Skeletal muscle tissue (tissue), 4 donors: ENCODE data around the gene FRYL. TPM values are rescaled to one million over a fixed set of nuclear protein-coding genes. Genes with fewer than 3 reads are reported as not detected.
"Not testable (repeated sequence)": the region's sequence is repeated elsewhere in the genome, so short reads cannot be mapped to it uniquely, and the experiment has no call there.

Experiments
- H3K27ac ChIP-seq: one replicate; pipeline ENCODE4 v1.7.0; 2013; ENCODE audit warnings: mild to moderate bottlenecking, low read depth, low read length, inconsistent platforms
- H3K27me3 ChIP-seq, 3 donors: one replicate each; pipeline ENCODE4 v1.7.0; 2013; ENCODE audit warnings: low read length in 3 of 3; ENCODE audit not compliant: control insufficient read depth in 3 of 3, insufficient read depth in 3 of 3
- H3K36me3 ChIP-seq, 3 donors: one replicate each; pipeline ENCODE4 v1.7.0; 2013; ENCODE audit warnings: low read length in 3 of 3; ENCODE audit not compliant: control insufficient read depth in 3 of 3, insufficient read depth in 3 of 3
- H3K4me1 ChIP-seq, 3 donors: one replicate each; pipeline ENCODE4 v1.7.0; 2013; ENCODE audit warnings: low read length in 3 of 3, mild to moderate bottlenecking in 3 of 3; ENCODE audit not compliant: control insufficient read depth in 3 of 3, insufficient read depth in 3 of 3
- H3K4me3 ChIP-seq, 3 donors: one replicate each; pipeline ENCODE4 v1.7.0; 2013; ENCODE audit warnings: low read length in 3 of 3
- H3K9ac ChIP-seq, 3 donors: one replicate each; pipeline ENCODE4 v1.7.0; 2013; ENCODE audit warnings: low read length in 3 of 3, mild to moderate bottlenecking in 3 of 3, moderate library complexity in 2 of 3, low read depth in 1 of 3
- H3K9me3 ChIP-seq, 3 donors: one replicate each; pipeline ENCODE4 v1.7.0; 2013; ENCODE audit warnings: low read length in 3 of 3; ENCODE audit not compliant: control insufficient read depth in 3 of 3
- total RNA-seq: library from RNA; depleted of rRNA; stranded (reverse); fragments of >200 nt; gene quantifications from one replicate; pipeline ENCODE4 v1.2.3, GENCODE V29; 2014
- donor health status: Osteomylitis.

The FRYL gene
- total RNA-seq, 1 donor from 2014 or later, result 66.3 TPM

GRCh38 chr4:48727666-48728459 is 52.2 kb downstream of the FRYL start:
- no peak overlapping the region for H3K9ac ChIP-seq
- H3K27ac ChIP-seq, result no peak overlapping the region
- H3K4me3 ChIP-seq, result no peak overlapping the region
- no peaks in the 10 kb centered on the region for H3K36me3 ChIP-seq
- H3K4me1 ChIP-seq, result peaks cover 3 to 21% (median 7%) of the 10 kb centered on the region in 3 donors
- H3K9me3 ChIP-seq, result no peaks in the 10 kb centered on the region
- no peaks in the 10 kb centered on the region for H3K27me3 ChIP-seq

DNA sequence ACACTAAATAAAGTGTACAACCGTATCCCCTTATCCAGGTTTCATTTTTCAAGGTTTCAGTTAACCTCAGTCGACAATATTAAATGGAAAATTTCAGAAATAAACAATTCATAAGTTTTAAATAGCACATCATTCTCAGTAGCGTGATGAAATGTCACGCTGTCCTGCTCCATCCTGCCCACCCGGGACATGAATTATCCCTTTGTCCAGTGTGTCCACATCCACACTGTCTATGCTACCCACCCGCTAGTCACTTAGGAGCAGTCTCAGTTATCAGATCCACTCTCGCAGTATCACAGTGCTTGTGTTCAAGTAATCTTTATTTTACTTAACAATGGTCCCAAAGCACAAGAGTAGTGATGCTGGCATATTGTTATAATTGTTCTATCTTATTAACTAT is 54.7 kb downstream of the FRYL start:
- H3K4me3 ChIP-seq, result no peak overlapping the region
- peaks cover 3 to 21% (median 7%) of the 10 kb centered on the region in 3 donors for H3K4me1 ChIP-seq
- H3K27me3 ChIP-seq, result no peaks in the 10 kb centered on the region

DNA sequence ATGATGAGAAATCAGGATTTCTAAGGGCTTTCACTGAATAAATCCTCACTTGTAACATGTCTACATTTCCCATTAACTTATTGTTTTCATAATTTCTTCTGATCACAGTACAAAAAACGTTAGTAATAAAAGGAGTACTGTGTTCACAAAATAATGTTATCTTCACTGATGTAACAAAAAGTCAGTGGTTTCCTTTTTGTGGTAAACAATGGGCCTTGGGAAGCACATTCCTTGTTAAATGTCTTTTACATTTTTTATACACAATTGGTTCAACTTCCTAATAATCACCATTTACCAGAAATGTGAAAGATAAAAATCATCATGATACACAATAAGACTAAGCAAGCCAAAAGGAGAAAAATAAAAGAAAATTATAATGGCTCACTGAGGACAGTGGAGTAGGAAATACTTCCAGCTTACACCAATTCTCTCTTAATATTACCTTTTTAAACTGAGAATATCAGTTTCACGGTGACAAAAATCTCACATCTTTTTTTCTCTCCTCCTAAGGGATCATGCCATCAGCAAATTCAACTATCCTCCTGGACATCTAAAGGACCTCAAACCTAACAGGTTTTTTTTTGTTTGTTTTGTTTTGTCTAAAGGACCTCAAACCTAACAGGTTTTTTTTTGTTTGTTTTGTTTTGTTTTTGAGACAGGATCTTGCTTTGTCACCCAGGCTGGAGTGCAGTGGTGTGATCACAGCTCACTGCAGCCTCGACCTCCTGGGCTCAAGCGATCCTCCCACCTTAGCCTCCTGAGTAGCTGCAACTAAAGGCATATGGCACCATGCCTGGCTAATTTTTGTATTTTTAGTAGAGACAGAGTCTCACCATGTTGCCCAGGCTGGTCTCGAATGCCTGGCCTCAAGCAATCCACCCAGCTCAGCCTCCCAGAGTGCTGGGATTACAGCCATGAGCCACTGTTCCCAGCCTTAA is 57.3 kb downstream of the FRYL start:
- Histone ChIP-seq H3K27ac (no peak overlapping the region), H3K27me3 (no peaks in the 10 kb centered on the region), H3K4me3 (no peak overlapping the region), H3K9me3 (no peaks in the 10 kb centered on the region), H3K36me3 (no peaks in the 10 kb centered on the region), H3K9ac (no peak overlapping the region), H3K4me1 (peaks cover 3 to 14% (median 7%) of the 10 kb centered on the region in 3 donors)

More for the DNA sequence above, 54.7 kb downstream of the FRYL start:
- no peaks in the 10 kb centered on the region for H3K9me3 ChIP-seq
- H3K27ac ChIP-seq, result no peak overlapping the region
- no peak overlapping the region for H3K9ac ChIP-seq
- no peaks in the 10 kb centered on the region for H3K36me3 ChIP-seq

DNA sequence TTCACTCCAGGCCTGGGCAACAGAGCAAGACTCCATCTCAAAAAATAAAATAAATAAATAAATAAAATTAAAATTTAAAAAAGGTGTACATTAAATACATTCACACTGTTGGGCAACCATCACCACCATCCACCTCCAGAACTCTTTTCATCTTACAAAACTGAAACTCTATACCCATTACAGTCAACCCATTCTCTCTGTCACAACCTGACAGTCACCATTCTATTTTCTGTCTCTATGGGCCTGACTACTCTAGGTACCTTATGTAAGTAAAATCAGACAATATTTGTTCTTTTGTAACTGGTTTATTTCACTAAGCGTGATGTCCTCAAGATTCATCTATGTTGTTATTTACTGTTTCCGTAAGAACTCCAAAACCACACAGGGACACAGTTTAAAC is 59.6 kb downstream of the FRYL start:
- H3K4me1 ChIP-seq, result peaks cover 0 to 6% (median 0%) of the 10 kb centered on the region in 3 donors
- no peak overlapping the region for H3K27ac ChIP-seq
- H3K27me3 ChIP-seq, result no peaks in the 10 kb centered on the region
- no peaks in the 10 kb centered on the region for H3K36me3 ChIP-seq
- H3K4me3 ChIP-seq, result no peak overlapping the region
- H3K9me3 ChIP-seq, result peaks cover 0 to 3% (median 0%) of the 10 kb centered on the region in 3 donors
- no peak overlapping the region for H3K9ac ChIP-seq

DNA sequence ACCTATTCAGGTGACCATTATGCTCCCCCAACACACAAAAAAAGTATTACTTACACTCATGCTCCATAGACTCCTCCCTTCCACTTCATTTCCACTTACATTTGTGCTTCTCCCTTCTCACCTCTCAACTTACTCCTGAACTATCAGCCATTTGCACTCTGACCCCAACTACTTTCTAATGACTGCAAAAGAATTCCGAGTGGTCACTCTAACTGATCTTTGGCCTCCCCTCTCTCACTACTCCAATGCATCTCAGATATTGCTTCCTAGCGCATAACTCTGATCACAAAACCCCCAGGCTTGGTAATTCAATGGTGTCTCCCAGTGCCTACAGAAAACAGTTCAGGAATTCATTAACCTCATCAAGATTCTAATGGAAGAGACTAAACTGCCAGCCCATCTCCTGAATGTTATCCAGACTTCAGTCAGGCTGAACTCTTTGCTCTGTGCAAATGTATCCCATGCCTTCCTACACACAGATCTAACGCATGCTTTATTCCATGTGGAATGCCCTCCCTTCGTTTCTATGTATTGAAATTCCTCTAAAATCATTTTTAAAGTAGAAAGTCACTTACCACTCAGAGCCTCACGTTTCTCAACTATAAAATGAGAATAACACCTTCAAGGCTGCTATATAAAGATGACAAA is 61.1 kb downstream of the FRYL start:
- Histone ChIP-seq H3K4me1 (no peaks in the 10 kb centered on the region), H3K27me3 (no peaks in the 10 kb centered on the region), H3K27ac (no peak overlapping the region), H3K36me3 (no peaks in the 10 kb centered on the region), H3K9ac (no peak overlapping the region), H3K4me3 (no peak overlapping the region), H3K9me3 (peaks cover 0 to 3% (median 0%) of the 10 kb centered on the region in 3 donors)

DNA sequence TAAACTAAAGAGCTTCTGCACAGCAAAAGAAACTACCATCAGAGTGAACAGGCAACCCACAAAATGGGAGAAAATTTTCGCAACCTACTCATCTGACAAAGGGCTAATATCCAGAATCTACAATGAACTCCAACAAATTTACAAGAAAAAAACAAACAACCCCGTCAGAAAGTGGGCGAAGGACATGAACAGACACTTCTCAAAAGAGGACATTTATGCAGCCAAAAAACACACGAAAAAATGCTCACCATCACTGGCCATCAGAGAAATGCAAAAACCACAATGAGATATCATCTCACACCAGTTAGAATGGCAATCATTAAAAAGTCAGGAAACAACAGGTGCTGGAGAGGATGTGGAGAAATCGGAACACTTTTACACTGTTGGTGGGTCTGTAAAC is 63.8 kb downstream of the FRYL start:
- not testable (repeated sequence) for H3K9me3 ChIP-seq, H3K36me3 ChIP-seq, H3K27me3 ChIP-seq, H3K9ac ChIP-seq, H3K4me1 ChIP-seq, H3K4me3 ChIP-seq, H3K27ac ChIP-seq

DNA sequence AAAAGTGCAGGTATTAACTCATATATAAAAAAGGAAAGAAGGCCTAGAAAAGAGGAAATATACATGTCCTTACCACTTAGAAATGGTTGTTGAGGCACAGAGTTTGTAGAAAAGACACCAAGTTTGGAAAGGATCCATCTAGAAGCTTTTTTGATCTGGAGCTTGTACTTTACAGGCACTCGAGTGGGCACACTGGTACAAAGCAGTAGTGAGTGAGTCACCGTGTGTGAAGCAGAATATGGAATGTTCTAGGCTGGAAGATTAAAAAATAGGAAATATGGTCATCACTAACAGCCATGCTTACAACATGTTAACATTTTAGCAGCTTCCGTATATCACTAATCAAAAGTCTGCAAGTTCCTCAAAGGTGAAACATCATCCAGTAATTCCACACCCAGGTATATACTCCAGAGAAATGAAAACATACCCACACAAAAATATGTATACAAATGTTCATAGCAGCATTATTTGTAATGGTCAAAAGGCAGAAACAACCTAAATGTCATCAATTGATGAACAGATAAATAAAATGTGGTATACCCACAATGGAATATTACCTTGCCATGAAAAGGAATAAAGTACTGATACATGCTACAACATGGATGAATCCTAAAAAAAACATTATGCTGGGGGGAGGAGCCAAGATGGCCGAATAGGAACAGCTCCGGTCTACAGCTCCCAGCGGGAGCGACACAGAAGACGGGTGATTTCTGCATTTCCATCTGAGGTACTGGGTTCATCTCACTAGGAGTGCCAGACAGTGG is 69.5 kb downstream of the FRYL start:
- H3K36me3 ChIP-seq, result peaks cover 0 to 3% (median 3%) of the 10 kb centered on the region in 3 donors
- H3K4me1 ChIP-seq, result no peaks in the 10 kb centered on the region
- H3K27me3 ChIP-seq, result no peaks in the 10 kb centered on the region
- H3K27ac ChIP-seq, result no peak overlapping the region
- no peaks in the 10 kb centered on the region for H3K9me3 ChIP-seq
- no peak overlapping the region for H3K9ac ChIP-seq
- no peak overlapping the region for H3K4me3 ChIP-seq

DNA sequence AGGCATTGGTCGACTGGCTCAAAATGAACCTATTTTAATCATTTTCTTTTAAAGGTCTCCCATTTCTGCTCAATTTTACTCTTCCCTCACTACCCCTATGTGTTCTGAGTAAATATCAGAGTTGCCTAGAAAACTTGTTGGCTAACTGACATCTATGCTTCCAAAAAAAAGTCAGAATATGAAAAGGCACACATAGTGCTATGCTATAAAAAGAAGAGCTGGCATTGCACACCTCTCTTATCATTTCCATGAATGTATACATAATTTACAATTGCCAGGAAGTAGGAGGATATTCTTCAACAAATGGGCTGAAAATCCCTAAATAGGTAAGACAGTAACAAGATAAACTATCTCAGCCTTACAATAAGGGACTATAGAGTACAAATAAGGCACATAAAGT is 70.2 kb downstream of the FRYL start:
- H3K27me3 ChIP-seq, result no peaks in the 10 kb centered on the region
- no peaks in the 10 kb centered on the region for H3K9me3 ChIP-seq
- no peak overlapping the region for H3K27ac ChIP-seq
- H3K4me3 ChIP-seq, result no peak overlapping the region
- H3K36me3 ChIP-seq, result peaks cover 0 to 3% (median 3%) of the 10 kb centered on the region in 3 donors
- no peaks in the 10 kb centered on the region for H3K4me1 ChIP-seq
- no peak overlapping the region for H3K9ac ChIP-seq

- Histone ChIP-seq H3K9me3 (no peaks in the 10 kb centered on the region), H3K9ac (no peak overlapping the region), H3K27ac (no peak overlapping the region), H3K4me1 (no peaks in the 10 kb centered on the region), H3K36me3 (peaks cover 0 to 3% (median 3%) of the 10 kb centered on the region in 3 donors), H3K27me3 (no peaks in the 10 kb centered on the region), H3K4me3 (no peak overlapping the region)
These were observed 71.5 kb downstream of the FRYL start for GRCh38 chr4:48708610-48709009.
